ENCODE measurements around the gene TP53I11. TPM values are rescaled to one million over a fixed set of nuclear protein-coding genes. Genes with fewer than 3 reads are reported as not detected.

The TP53I11 gene, protein sequence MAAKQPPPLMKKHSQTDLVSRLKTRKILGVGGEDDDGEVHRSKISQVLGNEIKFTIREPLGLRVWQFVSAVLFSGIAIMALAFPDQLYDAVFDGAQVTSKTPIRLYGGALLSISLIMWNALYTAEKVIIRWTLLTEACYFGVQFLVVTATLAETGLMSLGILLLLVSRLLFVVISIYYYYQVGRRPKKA
- 10 to 100 TPM in 1 of 3 donors, 1 to 10 TPM in 2; 5.0 to 13.6 (median 6.4) TPM for polyA plus RNA-seq

DNA sequence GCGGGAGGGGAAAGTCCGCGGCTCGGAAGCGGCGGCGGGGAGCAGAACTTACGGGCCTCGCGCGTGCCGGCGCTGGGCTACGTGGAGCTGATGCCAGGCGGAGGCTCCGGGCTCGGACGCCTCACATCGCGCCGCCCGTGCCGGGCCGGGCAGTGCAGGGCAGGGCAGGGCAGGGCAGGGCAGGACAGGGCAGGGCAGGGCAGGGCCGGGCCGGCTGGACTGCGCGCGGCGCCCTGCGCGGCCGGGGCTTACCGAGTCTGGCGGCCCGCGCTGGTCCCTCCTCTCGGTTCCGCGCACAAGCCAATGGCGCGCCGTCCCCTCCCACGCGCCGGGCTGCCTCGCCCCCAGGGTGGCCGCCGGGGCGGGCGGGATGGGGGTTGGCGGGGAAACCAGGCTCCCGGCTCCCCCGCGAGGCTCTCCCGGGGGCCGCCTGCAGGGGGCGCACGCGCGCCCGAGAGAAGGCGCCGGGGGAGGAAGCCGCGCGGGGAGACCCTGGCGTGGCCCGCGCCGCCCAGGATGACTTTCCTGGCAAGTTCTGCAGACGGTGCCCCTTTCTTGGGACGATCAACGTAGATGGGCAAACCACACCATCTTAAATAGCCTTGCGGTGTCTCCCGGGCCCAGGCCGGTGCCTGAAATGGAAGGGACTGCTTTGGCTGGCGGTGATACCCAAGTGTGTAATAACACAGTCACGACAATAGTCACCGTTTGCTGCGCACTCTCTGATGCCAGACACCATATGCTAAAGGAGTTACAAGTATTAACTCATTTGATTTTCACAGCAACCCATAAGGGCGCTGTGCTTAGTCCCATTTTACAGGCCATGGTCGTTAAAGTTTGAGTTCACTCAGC lies at the start of gene TP53I11:
Gene TP53I11, minus strand, starts transcription at position 259 of the 852 bp plus-strand sequence. CDS start 12,548 bp downstream, outside the sequence.
- Mint-ChIP-seq H3K4me1 (peaks cover 7 to 12% of the 10 kb centered on the region in 2 donors), H3K27ac (peak within 1 kb of the TSS in 2 of 6 donors; percentile 33 to 40), H3K4me3 (peak within 1 kb of the TSS; percentile 76 to 85 (median 80)), H3K27me3 (ENCODE audit: low read depth in 3 of 3) (peaks cover 0 to 11% (median 8%) of the 10 kb centered on the region in 3 donors), H3K9me3 (no peaks in the 10 kb centered on the region), H3K36me3 (no peaks in the 10 kb centered on the region)
- peak; percentile 50 to 61 (median 53) for DNase-seq

DNA sequence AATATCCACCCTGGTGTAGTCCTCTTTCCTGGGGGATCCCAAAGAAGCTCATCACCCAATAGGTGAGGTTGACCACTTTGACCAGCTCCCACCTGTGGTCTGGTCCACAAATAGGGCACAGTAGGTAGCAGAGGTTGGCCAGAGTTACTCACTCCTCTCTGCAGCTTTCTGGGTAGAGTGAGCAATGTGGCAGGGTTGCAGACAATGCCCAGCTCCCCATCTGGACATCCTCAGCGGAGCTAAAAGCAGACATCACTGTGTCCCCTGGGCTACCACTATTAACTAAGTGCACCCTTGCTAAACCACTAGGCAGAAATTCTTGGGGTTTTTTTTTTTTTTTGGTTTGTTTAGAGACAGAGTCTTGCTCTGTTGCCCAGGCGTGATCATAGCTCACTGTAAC lies 48.4 kb upstream of the TP53I11 start:
- H3K36me3 Mint-ChIP-seq, result peaks cover 0 to 7% (median 0%) of the 10 kb centered on the region in 3 donors
- no peaks in the 10 kb centered on the region for H3K9me3 Mint-ChIP-seq
- no peak overlapping the region for H3K27ac Mint-ChIP-seq
- H3K4me3 Mint-ChIP-seq, result no peak overlapping the region
- DNase-seq, result no peak
- no peaks in the 10 kb centered on the region for H3K4me1 Mint-ChIP-seq
- peaks cover 2 to 11% (median 3%) of the 10 kb centered on the region in 3 donors for H3K27me3 Mint-ChIP-seq (ENCODE audit: low read depth in 3 of 3)

DNA sequence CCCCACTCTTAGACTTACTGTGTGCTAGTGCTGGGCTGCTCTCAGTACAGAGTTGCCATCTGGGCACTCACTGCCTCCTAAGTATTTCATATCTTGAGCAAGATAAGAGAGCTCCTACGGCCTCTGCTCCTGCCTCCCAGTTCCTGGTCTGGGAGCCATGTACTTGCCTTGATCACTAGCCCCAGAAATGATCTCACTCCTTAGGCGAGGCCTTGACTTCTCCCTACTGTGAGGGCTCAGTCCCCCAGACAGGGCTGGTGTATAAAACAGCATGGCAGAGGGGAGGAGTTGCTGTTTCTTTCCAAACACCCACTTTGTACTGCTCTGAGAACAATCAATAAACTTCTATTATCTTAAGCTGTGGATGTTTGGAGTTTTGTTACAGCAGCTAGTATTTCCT lies 47.4 kb upstream of the TP53I11 start:
- Mint-ChIP-seq H3K9me3 (no peaks in the 10 kb centered on the region), H3K4me1 (peaks cover 0 to 2% of the 10 kb centered on the region in 2 donors), H3K4me3 (no peak overlapping the region), H3K27me3 (ENCODE audit: low read depth in 3 of 3) (peaks cover 3 to 11% (median 6%) of the 10 kb centered on the region in 3 donors), H3K36me3 (peaks cover 0 to 7% (median 0%) of the 10 kb centered on the region in 3 donors), H3K27ac (no peak overlapping the region)
- no peak for DNase-seq

DNA sequence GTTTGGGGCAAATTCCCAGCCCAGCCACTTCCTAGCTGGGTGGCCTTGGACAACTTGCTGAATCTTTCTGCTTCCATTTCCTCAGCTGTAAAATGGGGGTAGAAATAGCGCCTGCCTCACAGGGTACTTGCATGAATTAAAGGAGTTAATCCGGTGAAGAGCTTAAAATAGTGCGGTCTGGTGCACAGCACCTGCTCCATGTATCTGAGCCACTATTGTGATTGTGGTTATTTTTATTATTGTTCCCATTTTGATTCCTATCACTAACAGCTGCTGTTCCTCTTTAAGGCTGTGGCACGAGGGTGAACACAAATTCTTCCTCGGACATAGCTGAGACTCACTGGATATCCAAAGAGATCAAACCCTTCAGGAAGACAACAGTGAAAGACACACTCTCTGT lies 46.9 kb upstream of the TP53I11 start:
- H3K27ac Mint-ChIP-seq, result no peak overlapping the region
- no peak overlapping the region for H3K4me3 Mint-ChIP-seq
- H3K27me3 Mint-ChIP-seq (ENCODE audit: low read depth in 3 of 3), result peaks cover 3 to 11% (median 6%) of the 10 kb centered on the region in 3 donors
- DNase-seq, result no peak
- H3K36me3 Mint-ChIP-seq, result peaks cover 0 to 7% (median 0%) of the 10 kb centered on the region in 3 donors
- H3K4me1 Mint-ChIP-seq, result peaks cover 3 to 7% of the 10 kb centered on the region in 2 donors
- H3K9me3 Mint-ChIP-seq, result no peaks in the 10 kb centered on the region

DNA sequence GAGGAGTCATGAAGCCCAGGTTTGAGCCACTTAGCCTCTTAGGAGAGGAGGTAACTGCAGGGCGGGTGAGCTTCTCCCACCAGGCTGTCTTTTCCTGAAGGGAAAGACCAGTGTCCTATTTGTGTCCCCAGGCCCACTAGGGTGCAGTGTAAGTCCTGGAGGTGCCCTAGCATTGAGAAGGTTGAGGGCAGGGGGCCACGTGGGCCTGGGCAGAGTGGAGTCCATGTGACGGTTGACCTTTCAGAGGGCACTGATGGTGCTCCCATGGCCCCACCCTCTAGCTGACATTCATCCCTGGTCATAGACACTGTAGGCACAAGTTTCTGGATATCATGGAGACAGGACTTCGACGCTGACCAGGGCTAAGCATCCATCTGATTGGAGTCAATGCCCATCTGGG lies 44.1 kb upstream of the TP53I11 start:
- Mint-ChIP-seq H3K27me3 (ENCODE audit: low read depth in 3 of 3) (peaks cover 5 to 8% (median 6%) of the 10 kb centered on the region in 3 donors), H3K27ac (no peak overlapping the region), H3K36me3 (peaks cover 0 to 3% (median 0%) of the 10 kb centered on the region in 3 donors), H3K4me3 (no peak overlapping the region), H3K4me1 (peaks cover 4 to 11% of the 10 kb centered on the region in 2 donors), H3K9me3 (no peaks in the 10 kb centered on the region)
- no peak for DNase-seq

DNA sequence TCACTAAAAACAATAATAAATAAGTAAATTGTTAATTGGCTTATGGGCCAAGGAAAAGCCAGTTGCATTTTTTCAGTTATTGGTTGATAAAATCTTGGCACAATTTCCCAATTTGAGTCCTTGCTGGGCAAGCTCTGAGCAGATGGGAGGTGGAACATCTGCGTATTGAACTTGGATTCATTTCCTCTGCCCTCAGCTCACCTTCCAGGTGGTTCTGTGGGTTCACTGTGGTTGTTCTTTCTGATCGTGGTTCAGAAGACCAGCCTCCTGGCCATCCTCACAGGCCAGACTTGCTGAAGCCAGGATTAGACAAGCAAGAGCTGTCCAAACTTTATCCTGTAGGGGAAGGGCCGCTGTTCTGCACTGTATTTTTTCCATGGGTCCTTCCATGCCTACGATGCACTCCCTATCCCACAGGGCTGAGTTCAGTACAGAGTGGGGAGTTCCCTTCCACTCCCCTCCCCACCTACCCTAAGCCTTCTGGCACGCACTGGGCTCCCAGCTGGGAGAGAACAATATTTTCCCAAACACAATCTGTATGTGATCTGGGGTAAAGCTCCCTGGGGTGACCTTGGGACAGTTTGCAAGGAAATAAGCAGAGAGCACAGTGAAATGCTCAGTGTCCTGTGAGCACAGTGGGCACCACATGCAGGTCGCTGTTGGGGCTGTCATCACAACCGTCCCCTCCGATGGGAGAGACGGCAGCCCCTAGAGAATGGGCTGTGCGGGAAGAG lies 43.5 kb upstream of the TP53I11 start:
- H3K9me3 Mint-ChIP-seq, result no peaks in the 10 kb centered on the region
- no peak overlapping the region for H3K4me3 Mint-ChIP-seq
- H3K4me1 Mint-ChIP-seq, result peaks cover 4 to 11% of the 10 kb centered on the region in 2 donors
- peaks cover 5 to 8% (median 6%) of the 10 kb centered on the region in 3 donors for H3K27me3 Mint-ChIP-seq (ENCODE audit: low read depth in 3 of 3)
- peaks cover 0 to 3% (median 0%) of the 10 kb centered on the region in 3 donors for H3K36me3 Mint-ChIP-seq
- no peak overlapping the region for H3K27ac Mint-ChIP-seq
- DNase-seq, result no peak

DNA sequence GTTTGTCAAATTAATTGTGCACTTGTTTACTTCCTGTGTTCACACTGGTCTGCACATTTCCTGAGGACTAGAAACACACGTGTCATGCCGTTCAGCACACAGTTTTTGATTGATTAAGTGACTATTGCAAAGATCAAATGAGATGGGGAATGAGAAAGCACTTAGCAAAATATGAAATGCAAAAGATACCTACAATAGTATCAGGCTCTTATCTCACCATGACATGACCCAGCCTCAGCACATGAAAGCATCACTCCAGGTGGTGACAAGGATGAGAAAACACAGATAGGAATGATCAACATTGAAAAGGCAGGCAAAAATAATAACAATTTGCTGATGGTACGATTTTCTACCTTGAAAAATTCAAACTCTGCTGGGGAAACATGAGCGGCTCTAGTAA lies 42.1 kb upstream of the TP53I11 start:
- peaks cover 5 to 6% (median 6%) of the 10 kb centered on the region in 3 donors for H3K27me3 Mint-ChIP-seq (ENCODE audit: low read depth in 3 of 3)
- peaks cover 0 to 3% (median 0%) of the 10 kb centered on the region in 3 donors for H3K36me3 Mint-ChIP-seq
- peak overlapping the region in 2 of 6 donors; percentile 2 to 13 for H3K27ac Mint-ChIP-seq
- DNase-seq, result no peak
- no peak overlapping the region for H3K4me3 Mint-ChIP-seq
- no peaks in the 10 kb centered on the region for H3K9me3 Mint-ChIP-seq
- peaks cover 4 to 11% of the 10 kb centered on the region in 2 donors for H3K4me1 Mint-ChIP-seq

DNA sequence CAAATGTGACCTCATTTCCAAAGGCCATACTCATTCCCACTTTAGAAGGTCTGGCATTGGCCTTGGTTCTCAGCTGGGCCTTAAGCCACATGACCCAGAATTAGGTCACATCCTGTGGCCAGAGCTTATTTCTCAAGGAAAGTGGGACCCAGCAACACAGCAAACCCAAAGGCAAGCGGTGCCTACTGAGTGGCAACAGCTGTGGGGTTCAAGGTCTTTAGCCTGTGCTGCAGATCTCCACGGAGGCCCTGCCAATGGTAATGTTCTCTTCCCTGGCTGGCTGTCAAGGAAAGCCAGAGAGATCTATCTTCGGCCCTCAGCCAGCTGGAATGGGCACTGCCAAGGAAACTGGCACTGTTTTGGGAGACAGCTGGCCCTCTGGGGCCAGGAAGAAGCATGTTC lies 41.5 kb upstream of the TP53I11 start:
- H3K27ac Mint-ChIP-seq, result peak overlapping the region in 1 of 6 donors; percentile 2
- peaks cover 0 to 3% (median 0%) of the 10 kb centered on the region in 3 donors for H3K36me3 Mint-ChIP-seq
- no peak for DNase-seq
- H3K27me3 Mint-ChIP-seq (ENCODE audit: low read depth in 3 of 3), result peaks cover 5 to 7% (median 6%) of the 10 kb centered on the region in 3 donors
- H3K4me1 Mint-ChIP-seq, result peaks cover 4 to 11% of the 10 kb centered on the region in 2 donors
- no peak overlapping the region for H3K4me3 Mint-ChIP-seq
- no peaks in the 10 kb centered on the region for H3K9me3 Mint-ChIP-seq

DNA sequence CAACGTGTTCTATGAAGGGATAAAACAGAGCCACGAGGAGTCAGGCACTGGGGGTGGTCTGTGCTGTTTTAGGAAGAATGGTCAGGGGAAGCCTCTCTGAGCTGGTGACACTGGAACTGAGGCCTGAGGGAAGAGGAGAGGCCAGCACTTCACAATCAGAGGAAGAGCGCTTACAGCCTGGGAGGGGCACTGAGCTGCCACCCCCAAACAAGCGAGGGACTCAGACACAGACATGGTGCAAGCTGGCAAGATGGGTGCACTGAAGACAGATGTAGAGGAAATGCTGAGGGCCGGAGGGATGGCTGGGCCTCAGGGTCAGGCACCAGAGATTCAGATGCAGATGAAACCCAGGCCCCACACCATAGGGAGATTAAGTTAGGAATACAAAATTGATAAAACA lies 40.0 kb upstream of the TP53I11 start:
- Mint-ChIP-seq H3K27ac (no peak overlapping the region), H3K9me3 (no peaks in the 10 kb centered on the region), H3K4me1 (peaks cover 4 to 11% of the 10 kb centered on the region in 2 donors), H3K36me3 (peaks cover 0 to 3% (median 0%) of the 10 kb centered on the region in 3 donors), H3K4me3 (no peak overlapping the region), H3K27me3 (ENCODE audit: low read depth in 3 of 3) (peaks cover 5 to 7% (median 6%) of the 10 kb centered on the region in 3 donors)
- DNase-seq, result no peak

DNA sequence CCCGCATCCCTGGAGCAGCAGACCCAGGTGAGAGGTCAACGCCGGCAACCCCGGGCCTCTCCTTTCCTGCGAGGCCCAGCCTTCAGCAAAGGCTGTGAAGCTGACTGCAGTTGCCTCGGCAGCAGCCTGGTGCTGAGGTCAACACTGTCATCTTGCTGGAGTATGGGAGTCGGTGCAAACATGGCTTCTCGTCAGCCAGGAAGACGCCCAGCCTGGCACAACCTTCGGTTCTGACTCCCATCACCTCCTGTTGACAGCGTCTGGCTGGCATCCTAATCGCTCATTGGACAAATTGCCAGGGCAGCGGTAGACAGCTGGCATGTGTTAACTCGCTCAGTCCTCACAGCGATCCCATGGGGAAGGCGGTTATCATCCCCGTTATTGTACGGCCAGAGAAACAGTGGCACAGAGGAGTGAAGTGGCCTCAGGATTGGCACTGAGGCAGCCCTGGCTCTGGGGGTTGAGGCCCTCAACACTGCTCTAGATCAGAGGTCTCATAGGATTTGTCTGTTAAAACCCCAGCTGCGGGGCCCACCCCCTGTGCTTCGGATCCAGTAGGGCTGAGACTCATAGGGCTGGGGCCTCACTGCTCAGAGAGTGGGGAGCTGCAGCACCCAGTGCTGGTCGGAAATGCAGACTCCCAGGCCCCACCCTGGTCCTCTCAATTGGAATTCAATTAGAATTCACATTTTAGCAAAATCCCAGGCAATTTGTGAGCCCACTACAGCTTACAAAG lies 39.3 kb upstream of the TP53I11 start:
- peak overlapping the region in 1 of 6 donors; percentile 11 for H3K27ac Mint-ChIP-seq

DNA sequence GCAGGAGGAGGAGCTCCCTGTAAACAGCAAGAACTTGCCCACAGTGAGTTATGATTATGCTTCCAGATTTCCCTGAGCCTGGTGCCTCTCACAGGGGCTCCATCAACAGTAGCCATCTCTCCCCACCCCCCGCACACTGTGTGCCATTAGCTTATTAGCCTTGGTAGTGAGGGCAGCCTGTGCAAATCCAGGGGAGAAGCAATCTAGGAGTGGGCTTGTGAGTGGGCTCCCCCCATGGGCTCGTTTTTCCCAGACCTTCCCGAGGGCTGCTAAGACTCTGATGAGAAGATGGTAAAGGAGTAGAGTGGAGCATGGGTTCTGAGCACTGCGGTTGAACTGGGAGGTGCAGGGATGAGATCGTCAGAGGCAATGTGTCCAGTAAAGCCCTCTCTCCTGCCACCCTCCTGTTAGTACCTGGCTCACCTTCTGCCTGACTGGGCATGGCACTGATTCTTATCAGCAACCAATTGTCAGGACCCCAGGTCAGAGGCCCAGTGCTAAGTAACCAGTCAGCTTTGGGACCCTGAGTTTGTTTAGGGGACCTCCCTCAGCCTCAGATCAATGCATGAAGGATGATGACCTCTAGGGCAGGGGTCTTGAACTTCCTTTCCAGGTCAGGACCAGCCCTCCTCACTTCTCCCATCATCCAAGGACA lies 38.4 kb upstream of the TP53I11 start:
- Mint-ChIP-seq H3K27ac (no peak overlapping the region), H3K4me3 (no peak overlapping the region), H3K36me3 (peaks cover 0 to 3% (median 0%) of the 10 kb centered on the region in 3 donors), H3K9me3 (no peaks in the 10 kb centered on the region), H3K4me1 (peaks cover 4 to 11% of the 10 kb centered on the region in 2 donors), H3K27me3 (ENCODE audit: low read depth in 3 of 3) (peaks cover 2 to 5% (median 4%) of the 10 kb centered on the region in 3 donors)
- DNase-seq, result no peak

More for the DNA sequence above, 39.3 kb upstream of the TP53I11 start:
- no peak for DNase-seq
- H3K4me3 Mint-ChIP-seq, result no peak overlapping the region
- no peaks in the 10 kb centered on the region for H3K9me3 Mint-ChIP-seq
- H3K36me3 Mint-ChIP-seq, result peaks cover 0 to 3% (median 0%) of the 10 kb centered on the region in 3 donors
- H3K4me1 Mint-ChIP-seq, result peaks cover 4 to 11% of the 10 kb centered on the region in 2 donors
- peaks cover 5 to 7% (median 6%) of the 10 kb centered on the region in 3 donors for H3K27me3 Mint-ChIP-seq (ENCODE audit: low read depth in 3 of 3)

DNA sequence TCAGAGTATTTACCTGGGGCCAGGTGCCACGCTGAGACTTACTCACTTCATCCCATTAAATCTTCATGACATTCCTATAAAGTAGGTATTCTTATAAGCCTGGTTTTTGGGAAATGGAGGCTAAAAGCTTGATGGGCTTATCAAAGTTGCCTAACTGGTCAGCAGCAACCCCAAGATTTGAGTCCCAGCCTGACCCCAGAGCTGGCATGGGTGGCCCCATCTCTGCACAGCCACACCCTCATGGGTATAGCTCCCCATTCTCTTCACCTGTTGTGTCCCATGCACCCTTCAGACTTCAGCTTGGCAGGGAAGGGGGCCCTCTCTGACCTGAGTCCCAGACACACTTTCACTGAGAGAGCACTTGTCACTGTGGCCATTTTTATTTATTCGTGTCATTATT lies 37.4 kb upstream of the TP53I11 start:
- Mint-ChIP-seq H3K27ac (no peak overlapping the region), H3K4me1 (peaks cover 12 to 17% of the 10 kb centered on the region in 2 donors), H3K9me3 (no peaks in the 10 kb centered on the region), H3K36me3 (peaks cover 0 to 3% (median 0%) of the 10 kb centered on the region in 3 donors), H3K27me3 (ENCODE audit: low read depth in 3 of 3) (peaks cover under 1 to 5% (median 2%) of the 10 kb centered on the region in 3 donors), H3K4me3 (no peak overlapping the region)
- DNase-seq, result no peak
